Esophagus mucosa (tissue), 1 donor: Measurements from ENCODE around the gene CATSPERZ. TPM values are rescaled to one million over a fixed set of nuclear protein-coding genes. Genes with fewer than 3 reads are reported as not detected.
A peak's percentile ranks its signal among the peaks of the same experiment; 100 is the strongest.

ENCODE experiments used
- ATAC-seq: fragments of 200-7000 bp; cut with Tn5 transposase; one replicate; pipeline ENCODE4 v1.9.1; 2020
- total RNA-seq: library from RNA; stranded (reverse); gene quantifications from one replicate; pipeline ENCODE4 v1.2.4, GENCODE V29; 2023
- donor health status: DM: yes; HTN: yes; CAD: no.

CATSPERZ gene
- total RNA-seq, 1 donor from 2014 or later: 1.3 TPM

- ATAC-seq: no peak
Measured at GRCh38 chr11:64264371-64264852, 35.7 kb upstream of the CATSPERZ start.

GRCh38 chr11:64265176-64266160 lies 34.7 kb upstream of the CATSPERZ start:
- no peak for ATAC-seq

GRCh38 chr11:64266339-64266738 lies 33.8 kb upstream of the CATSPERZ start:
- ATAC-seq: no peak

DNA sequence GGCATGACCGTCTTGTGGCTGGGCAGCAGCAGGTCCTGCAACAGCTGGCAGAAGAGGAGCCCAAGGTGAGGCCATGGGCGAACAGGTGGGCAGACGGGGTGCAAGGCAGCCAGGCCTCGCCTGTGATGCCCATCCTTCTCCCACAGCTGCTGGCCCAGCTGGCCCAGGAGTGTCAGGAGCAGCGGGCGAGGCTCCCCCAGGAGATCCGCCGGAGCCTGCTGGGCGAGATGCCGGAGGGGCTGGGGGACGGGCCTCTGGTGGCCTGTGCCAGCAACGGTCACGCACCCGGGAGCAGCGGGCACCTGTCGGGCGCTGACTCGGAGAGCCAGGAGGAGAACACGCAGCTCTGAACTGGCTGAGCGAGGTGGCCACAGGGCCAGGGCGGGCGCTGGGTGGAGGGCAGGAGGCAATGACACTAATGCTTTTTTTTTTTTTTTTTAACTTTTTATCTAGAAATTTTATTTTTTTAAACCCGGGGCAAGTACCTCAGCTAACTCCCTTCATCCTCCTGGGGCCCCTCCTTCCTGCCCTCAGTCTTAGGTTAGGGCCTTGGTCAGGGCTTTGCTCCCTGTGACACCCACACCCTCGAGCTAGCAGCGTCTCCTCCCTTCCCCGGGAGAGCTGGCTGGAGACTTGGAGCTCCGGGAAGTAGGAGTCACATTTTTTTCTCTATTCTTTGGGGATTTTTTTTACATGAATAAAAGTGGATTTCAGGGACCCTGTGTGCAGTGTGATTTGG lies 32.8 kb upstream of the CATSPERZ start:
- peak; percentile 36 for ATAC-seq

- no peak for ATAC-seq
Measured at GRCh38 chr11:64268025-64268892, 31.9 kb upstream of the CATSPERZ start.

DNA sequence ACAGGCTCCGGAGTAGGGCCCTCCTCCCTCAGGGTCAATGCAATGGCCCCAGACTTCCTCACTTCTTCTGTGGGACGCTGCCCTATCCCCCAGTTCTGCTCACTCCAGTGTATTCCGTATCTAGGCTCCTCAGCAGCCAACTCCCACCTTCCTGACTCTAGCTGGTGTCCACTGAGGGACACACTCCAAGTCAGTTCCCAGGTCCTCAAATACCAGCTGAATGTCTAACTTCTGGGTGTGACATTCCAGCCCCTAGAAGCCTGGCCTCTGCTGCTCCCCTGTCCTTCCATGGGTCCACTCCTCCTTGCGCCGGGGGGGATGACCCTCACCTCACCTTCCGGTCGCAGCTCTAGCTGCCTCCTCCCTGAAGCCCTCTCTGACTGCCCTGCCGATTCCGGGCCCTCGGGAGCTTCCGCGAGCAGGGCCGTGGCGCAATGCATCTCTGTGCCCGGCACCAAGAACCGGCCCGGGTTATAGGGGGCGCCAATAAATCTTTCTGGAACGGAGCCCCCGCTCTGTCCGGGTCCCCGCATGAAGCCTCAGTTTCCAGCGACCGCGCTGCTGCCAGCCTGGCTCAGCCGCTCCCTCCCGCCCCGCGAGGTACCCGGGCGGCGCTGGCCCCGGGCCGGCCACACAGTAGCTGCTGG lies 31.1 kb upstream of the CATSPERZ start:
- ATAC-seq: peak; percentile 1

DNA sequence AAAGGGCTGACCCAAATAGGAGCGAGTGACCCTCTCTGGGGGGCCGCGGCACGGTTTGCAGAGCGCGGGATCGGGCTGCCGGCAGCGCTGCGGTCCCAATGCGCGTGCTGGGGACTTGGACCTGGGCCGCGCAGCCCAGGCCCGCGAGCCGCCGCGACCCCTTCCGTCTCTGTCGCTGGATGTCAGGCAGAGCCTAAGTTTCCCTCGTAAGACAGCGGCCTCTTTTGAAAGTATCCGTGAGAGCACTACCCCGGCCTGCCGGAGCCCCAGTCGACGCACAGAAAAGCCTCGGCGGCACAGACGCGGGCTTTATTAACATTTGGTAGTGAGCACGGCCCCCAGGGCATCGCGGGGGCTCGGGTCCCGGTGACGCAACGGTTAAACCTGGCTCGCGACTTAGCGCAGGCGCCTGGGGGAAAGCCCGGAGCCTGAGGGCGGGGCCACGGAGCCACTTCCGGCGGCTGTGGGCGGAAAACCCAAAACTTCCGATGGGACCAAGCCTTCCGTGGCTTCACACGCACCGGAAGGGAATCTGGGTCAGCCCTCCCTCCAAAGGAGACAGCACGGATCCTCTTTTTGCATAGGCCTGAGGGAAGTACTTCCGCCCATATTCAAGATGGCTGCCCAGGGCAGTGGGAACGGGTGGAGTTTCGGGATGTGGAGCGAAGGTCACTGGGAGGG lies 30.5 kb upstream of the CATSPERZ start:
- ATAC-seq: peak; percentile 83

- no peak for ATAC-seq
Measured at GRCh38 chr11:64275031-64275800, 24.9 kb upstream of the CATSPERZ start.

GRCh38 chr11:64275841-64276240 lies 24.3 kb upstream of the CATSPERZ start:
- ATAC-seq: no peak

GRCh38 chr11:64276653-64277431 lies 23.3 kb upstream of the CATSPERZ start:
- ATAC-seq: peak; percentile 92

DNA sequence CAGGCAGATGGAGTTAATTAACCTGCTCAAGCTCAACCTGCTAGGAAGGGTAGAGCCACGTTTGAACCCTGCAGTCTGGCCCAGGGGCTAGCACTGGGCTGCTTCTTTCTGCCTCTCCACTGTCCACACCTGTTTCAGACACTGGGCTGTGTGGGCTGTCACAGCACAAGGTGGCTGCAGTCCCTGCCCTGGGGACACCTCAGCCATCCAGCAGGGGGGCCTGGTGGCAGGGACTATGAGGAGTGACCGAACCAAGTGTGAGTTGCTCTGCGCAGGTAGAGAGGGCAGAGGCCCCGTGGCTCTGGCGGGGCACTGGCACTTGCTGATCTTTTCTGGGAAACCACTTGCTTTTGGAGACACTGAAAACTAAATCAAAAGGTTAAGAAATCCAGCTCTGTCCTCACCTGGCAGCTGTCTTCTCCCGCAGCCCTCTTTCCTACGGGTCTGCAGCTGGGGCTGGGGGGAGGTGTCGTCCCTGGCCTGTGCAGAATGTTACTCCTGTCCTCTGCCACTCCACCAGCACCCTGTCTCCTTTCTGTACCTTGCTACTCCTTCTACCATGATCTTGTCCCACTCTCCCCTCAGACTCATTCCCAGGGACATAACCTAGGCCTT lies 21.5 kb upstream of the CATSPERZ start:
- no peak for ATAC-seq

- ATAC-seq: no peak
Measured at GRCh38 chr11:64281957-64282770, 18.0 kb upstream of the CATSPERZ start.

DNA sequence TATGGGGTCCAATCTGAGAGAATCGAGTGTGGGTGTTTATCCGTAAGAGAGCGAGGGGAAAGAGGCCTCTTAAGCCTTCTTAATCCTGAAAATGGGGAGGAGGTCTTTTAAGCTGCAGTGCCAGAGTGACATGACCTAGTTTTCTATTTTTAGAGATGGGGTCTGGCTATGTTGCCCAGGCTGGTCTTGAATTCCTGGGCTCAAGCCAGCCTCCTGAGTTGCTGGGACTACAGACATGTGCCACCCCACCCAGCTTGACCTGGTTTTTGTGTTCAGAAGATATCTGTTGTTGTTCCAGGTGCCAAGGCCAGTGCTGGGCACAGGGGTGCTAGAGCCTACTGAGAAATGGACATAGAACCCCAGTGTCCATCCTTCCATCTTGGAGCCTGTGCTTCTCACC lies 17.1 kb upstream of the CATSPERZ start:
- ATAC-seq: no peak

DNA sequence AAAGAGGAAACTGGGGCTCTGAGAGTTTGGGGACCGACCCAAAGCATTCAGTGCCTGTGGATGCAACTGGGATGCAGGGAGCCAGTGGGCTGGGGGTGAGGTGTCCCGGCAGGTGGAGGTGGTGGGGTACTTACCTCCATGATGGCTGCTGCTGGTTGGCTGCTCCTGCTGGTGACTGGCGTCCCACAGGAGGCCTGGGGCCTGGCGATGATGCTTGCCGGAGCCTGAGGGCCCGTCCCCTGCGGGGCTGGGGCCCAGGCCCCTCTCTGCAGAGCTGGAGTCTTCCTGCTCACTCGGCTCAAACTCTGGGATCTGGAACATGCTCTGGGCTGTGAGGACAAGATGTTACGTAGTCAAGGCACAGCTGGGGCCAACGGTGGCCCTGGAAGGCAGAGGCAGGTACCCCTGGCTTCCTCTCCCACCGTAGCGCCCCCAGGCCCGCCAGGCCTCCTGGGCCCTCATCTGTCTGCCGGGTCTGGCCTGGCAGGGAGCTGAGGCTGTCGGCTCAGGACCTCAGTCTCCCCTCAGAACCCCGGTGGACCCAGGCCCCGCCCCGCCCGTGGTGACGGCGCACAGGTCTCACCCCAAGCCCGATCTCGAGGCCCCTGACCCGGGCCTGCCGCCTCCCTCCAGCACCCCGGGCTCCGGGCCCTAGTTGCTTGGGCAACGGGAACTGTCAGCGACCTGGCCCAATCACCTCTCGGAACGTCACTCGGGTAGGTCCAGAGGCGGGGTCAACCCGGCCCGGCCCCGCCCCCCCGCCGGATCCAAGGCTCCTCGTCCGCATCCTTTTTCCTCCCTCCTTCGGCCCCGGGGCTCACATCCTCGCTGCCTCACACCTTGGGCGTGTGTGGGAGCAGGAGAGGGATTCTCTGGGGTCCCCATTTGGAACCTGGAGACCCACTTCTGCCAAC lies 15.9 kb upstream of the CATSPERZ start, which contains the start of gene BAD:
BAD (minus strand) TSS at position 618 of the 914 bp plus-strand sequence; CDS start at position 321, 297 bp downstream.
- peak; percentile 91 for ATAC-seq

DNA sequence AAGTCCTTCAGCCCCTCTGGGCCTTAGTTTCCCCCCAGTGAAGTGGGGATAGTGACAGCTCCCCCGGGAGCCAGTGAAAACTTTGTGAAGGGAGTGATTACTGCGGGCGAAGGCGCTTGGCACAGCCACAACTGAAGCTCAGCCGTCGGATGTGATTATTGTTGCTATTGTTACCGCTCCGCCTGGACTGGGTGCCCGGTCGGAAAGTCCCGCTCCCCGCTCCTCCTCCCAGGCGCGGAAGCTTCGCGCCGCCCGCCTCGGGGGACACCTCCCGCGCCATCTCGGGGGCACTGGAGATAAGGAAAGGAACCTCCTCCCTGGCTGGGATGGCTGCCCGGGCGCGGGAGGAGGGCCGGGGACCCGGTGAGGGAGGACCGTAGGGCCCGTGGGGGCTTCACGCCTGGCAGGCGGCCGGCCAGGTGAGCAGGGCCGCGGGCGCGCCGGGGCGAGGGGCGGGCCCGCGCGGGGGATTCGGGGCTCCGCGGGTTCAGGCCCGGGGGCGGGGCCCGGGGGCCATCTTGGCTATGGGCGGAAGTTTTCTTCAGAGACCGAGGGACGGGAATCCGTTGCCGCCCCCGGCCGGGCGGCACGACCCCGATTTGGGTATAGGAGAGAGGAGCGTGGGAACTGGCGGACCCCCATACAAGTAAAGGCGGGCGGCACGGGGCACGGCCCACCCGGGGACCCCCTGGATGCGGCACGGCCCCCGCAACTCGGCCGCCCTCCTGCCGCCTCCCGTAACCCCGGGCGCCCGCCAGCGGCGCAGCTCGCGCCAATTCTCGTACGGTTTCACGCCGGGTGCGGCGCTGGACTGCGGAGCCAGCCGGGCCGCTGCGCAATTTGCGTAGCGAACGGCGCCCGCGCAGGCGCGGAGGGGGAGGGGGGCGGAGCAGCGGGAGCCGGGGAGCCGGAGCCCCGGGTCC lies 14.9 kb upstream of the CATSPERZ start, which contains the start of gene GPR137:
GPR137 (plus strand) TSS at position 887 of the 923 bp plus-strand sequence. CDS start 677 bp downstream, outside the sequence.
- peak; percentile 62 for ATAC-seq
